DND-41 (cell line): ENCODE data around the gene CDH23.

Experiments
- ATAC-seq: fragments of 200-7000 bp; cut with Tn5 transposase; 3 replicates; pipeline ENCODE4 v1.9.1; 2021; ENCODE audit warnings: low read depth; ENCODE audit not compliant: insufficient read depth
- DNase-seq: peaks from one replicate; pipeline ENCODE4 v3.0.0-alpha.2; 2020
- H2AFZ ChIP-seq: 2 replicates; pipeline ENCODE4 v1.6.0; 2012; ENCODE audit warnings: low read depth, low read length
- H3K27ac ChIP-seq: 2 replicates; pipeline ENCODE4 v1.5.1; 2012; ENCODE audit warnings: low read length, inconsistent platforms
- H3K27me3 ChIP-seq: fragments of 200-600 bp; sonication (generic); 2 replicates; pipeline ENCODE4 v1.6.0; 2012; ENCODE audit warnings: low read length, mild to moderate bottlenecking, inconsistent platforms; ENCODE audit not compliant: insufficient read depth, poor library complexity
- H3K36me3 ChIP-seq: 2 replicates; pipeline ENCODE4 v1.5.1; 2012; ENCODE audit warnings: low read length, inconsistent platforms; ENCODE audit not compliant: insufficient read depth
- H3K4me1 ChIP-seq: 2 replicates; pipeline ENCODE4 v1.5.1; 2012; ENCODE audit warnings: mild to moderate bottlenecking, low read length; ENCODE audit not compliant: insufficient read depth
- H3K4me2 ChIP-seq: 2 replicates; pipeline ENCODE4 v1.6.0; 2012; ENCODE audit warnings: mild to moderate bottlenecking, moderate library complexity, low read length, inconsistent platforms; ENCODE audit not compliant: insufficient read depth
- H3K4me3 ChIP-seq, 2 experiments: fragments of 200-600 bp in 1 of 2; shearing (Covaris generic) in 1 of 2; 2 replicates each; pipeline ENCODE4 v1.5.1; 2012 to 2016; ENCODE audit warnings: inconsistent platforms in 2 of 2, low read length in 2 of 2, mild to moderate bottlenecking in 2 of 2, low read depth in 1 of 2, moderate library complexity in 1 of 2
- H3K79me2 ChIP-seq: 2 replicates; pipeline ENCODE4 v1.6.0; 2012; ENCODE audit warnings: low read length, inconsistent platforms; ENCODE audit not compliant: insufficient read depth
- H3K9ac ChIP-seq: 2 replicates; pipeline ENCODE4 v1.6.0; 2012; ENCODE audit warnings: low read depth, mild to moderate bottlenecking, inconsistent platforms, low read length, moderate library complexity
- H3K9me3 ChIP-seq: 2 replicates; pipeline ENCODE4 v1.5.1; 2012; ENCODE audit warnings: low read length, moderate library complexity, mild to moderate bottlenecking, inconsistent platforms; ENCODE audit not compliant: insufficient read depth, severe bottlenecking
- H4K20me1 ChIP-seq: 2 replicates; pipeline ENCODE4 v1.6.0; 2012; ENCODE audit warnings: low read length; ENCODE audit not compliant: insufficient read depth
- CTCF ChIP-seq: IDR thresholded peaks from 2 replicates; pipeline ENCODE4 v1.5.1; 2012; ENCODE audit warnings: borderline replicate concordance, low read length, moderate library complexity, mild to moderate bottlenecking; ENCODE audit not compliant: poor library complexity, severe bottlenecking; ENCODE audit errors: extremely low read depth
- EZH2 ChIP-seq: IDR thresholded peaks from 3 replicates; pipeline ENCODE4 v1.6.1; 2012; ENCODE audit warnings: borderline replicate concordance, low read depth, mild to moderate bottlenecking, moderate library complexity, low read length, inconsistent platforms; ENCODE audit not compliant: severe bottlenecking

The CDH23 gene

DNA sequence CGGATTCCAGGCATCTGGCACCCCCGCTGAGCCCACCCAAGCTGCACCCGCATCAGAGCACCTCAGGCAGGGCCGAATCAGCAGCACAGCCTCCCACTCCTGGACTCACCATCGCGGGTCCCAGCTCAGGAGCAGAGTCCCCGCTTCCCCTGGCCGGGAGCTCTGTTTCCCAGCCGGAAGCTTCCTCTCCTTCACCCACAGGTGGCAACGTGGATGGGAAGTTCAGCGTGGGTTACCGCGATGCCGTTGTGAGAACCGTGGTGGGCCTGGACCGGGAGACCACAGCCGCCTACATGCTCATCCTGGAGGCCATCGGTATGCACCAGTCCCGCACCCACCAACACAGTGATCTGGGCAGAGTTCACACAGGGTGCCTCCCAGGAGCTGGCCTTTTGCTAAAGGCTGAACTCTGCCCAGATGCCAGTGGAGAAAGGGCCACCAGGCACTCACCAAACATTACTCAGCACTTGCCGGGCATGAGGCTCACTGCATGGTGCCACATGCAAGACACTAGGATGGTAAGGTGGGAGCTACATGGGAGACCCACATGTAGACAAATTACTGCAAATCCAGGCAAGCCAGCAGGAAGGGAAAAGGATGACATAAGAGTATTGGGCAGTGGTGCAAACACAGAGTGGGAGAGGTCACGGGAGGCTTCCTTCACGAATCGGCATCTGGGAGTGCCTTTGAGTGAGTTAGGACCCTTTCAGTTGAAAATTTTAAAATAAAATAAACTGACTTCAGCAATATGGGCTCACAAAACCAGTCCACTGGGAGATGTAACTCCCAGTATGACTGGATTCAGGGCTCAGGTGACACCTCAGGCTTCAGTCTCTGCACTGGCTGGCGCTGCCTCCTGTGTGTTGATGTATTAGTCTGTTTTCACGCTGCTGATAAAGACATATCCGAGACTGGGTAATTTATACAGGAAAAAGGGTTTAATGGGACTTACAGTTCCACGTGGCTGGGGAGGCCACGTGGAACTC, 312.5 kb downstream of the CDH23 start:
- H2AFZ ChIP-seq: no peak overlapping the region
- no peak overlapping the region for H3K4me2 ChIP-seq
- ATAC-seq (no peak), DNase-seq (no peak)
- H3K4me3 ChIP-seq: no peak overlapping the region
- no peak overlapping the region for H3K27ac ChIP-seq
- no peaks in the 10 kb centered on the region for H3K27me3 ChIP-seq
- no peaks in the 10 kb centered on the region for H3K36me3 ChIP-seq
- no peaks in the 10 kb centered on the region for H4K20me1 ChIP-seq
- no peaks in the 10 kb centered on the region for H3K79me2 ChIP-seq
- H3K9ac ChIP-seq: no peak overlapping the region
- peaks cover 13% of the 10 kb centered on the region for H3K4me1 ChIP-seq
- no peaks in the 10 kb centered on the region for H3K9me3 ChIP-seq
- peak; percentile 5 for TF ChIP-seq CTCF
- no peak for TF ChIP-seq EZH2

DNA sequence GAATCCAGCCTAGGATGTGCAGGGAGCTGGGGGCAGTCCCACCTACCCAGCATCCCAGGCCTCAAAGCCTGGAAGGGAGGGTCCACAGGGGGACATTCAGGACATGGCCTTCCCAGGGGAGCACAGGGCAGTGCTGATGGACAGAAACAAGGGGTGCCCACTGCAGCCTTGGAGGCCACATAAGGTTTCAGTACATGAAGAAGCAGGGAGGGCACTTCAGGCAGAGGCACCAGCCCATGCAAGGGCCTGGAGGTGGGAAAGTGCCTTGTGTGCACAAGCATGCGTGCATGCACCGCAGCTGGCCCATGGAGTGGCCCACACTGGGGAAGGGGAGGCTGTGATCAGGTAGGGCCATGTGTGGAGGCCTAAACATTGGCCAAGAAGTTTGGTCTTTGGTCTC, 313.8 kb downstream of the CDH23 start:
- H3K27ac ChIP-seq: no peak overlapping the region
- H3K4me2 ChIP-seq: no peak overlapping the region
- H3K27me3 ChIP-seq: no peaks in the 10 kb centered on the region
- peaks cover 20% of the 10 kb centered on the region for H3K4me1 ChIP-seq
- no peak overlapping the region for H3K4me3 ChIP-seq
- no peaks in the 10 kb centered on the region for H3K9me3 ChIP-seq
- no peak overlapping the region for H3K9ac ChIP-seq
- no peak overlapping the region for H2AFZ ChIP-seq
- TF ChIP-seq EZH2 (no peak), CTCF (no peak)
- DNase-seq (no peak), ATAC-seq (no peak)
- no peaks in the 10 kb centered on the region for H3K79me2 ChIP-seq
- H3K36me3 ChIP-seq: no peaks in the 10 kb centered on the region
- H4K20me1 ChIP-seq: no peaks in the 10 kb centered on the region

DNA sequence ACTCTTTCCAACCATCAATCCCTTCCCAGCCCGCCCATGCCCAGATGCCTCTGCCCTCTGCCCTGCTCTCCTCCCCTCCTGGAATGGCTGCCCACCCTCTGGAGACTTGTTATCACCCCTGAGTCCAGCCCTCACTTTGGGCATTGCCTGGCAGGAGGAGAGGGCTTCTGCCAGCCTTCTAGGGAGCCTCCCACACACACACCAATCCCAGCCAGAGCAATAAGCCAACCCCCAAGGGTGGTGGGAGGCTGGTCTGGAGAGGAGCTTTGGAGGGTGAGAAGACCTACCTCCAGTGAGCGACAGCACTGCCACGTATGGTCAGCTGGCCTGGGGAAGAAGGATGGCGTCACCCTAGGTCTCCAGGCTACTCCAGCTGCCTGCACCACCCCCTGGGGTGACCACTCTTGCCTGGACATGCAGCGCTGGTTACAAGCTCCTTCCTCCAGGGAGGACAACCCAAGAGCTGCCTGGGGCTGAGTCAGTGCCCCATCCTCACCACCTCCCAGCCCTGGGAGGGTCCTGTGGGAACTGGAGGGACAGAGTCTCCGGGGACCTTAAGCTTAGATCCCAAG, 314.4 kb downstream of the CDH23 start:
- Histone ChIP-seq H2AFZ (no peak overlapping the region), H3K9ac (no peak overlapping the region), H3K79me2 (no peaks in the 10 kb centered on the region), H3K27ac (no peak overlapping the region), H4K20me1 (no peaks in the 10 kb centered on the region), H3K36me3 (no peaks in the 10 kb centered on the region), H3K4me2 (no peak overlapping the region), H3K27me3 (no peaks in the 10 kb centered on the region), H3K9me3 (no peaks in the 10 kb centered on the region), H3K4me1 (peaks cover 20% of the 10 kb centered on the region), H3K4me3 (no peak overlapping the region)
- ATAC-seq (no peak), DNase-seq (no peak)
- TF ChIP-seq EZH2: no peak
- TF ChIP-seq CTCF: no peak
